Left kidney (tissue), 2 donors: ENCODE results near the gene ADARB1. TPM values are rescaled to one million over a fixed set of nuclear protein-coding genes. Genes with fewer than 3 reads are reported as not detected.

Experiments
- DNase-seq: peaks from one replicate; pipeline ENCODE4 v3.0.0-alpha.2; 2013
- polyA plus RNA-seq: library from polyadenylated mRNA; unstranded; fragments of 120-200 nt; gene quantifications from one replicate; pipeline ENCODE4 v1.2.1, GENCODE V29; 2013; ENCODE audit not compliant: insufficient read length

The ADARB1 gene
- polyA plus RNA-seq, 1 donor = 18.3 TPM

DNA sequence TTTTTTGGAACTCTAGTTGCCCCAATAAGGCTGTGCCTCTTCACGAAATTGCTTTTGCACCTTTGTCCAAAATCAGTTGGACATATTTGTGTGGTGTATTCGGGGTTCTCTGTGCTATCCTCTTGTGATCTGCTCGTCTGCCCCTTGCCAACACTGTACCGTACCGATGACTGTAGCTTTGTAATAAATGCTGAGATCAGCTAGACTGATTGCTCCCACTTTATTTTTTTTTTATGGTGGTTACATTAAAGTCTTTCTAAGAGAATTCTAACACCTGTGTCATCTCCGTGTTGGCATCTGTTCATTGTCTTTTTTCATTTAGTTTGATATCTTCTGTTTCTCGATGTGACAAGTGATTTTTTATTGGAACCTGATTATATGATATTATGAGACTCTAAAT is 94.1 kb downstream of the ADARB1 start:
- no peak for DNase-seq

DNA sequence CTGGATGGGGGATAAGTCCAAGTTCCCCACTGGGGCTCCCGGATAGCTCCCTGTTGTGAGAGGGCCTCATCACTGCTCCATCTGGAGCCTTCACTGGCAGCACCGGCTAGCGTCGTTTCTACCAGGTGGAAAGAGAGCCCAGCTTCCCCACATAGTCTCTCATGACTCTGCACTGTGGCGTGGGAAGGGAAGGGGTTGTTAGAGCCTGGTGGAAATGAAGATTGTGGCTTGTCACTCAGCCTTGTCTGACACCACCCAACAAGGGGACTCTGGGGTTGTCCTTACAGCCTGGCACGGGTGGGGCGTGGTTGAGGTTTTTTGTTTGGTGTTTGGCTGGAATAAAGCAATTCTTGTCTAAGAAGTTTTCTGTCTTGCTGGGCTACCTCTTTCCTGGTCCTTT is 94.6 kb downstream of the ADARB1 start:
- no peak for DNase-seq

GRCh38 chr21:45169682-45170081 is 95.3 kb downstream of the ADARB1 start:
- DNase-seq = no peak

DNA sequence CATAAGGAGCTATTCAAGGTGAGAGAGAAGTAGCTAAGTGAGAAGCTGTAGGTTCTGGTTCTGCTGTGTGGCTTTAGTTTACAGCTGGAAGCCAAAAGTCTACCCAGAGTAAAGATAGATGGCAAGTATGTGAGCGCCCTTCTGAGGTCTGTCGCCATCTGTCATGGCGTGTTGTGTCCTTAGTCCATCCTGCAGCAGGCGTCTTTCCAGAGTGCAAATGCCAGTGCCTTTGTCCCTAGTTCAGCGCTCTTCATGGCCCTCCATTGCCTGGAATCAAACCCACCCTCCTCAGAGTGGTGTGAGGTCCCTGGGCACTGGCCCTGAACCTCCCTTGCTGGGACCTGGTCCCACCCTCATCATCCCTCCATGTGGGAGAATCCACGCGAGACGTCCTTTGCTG is 96.6 kb downstream of the ADARB1 start:
- no peak for DNase-seq

- no peak for DNase-seq
Observed at GRCh38 chr21:45172420-45172819, 98.0 kb downstream of the ADARB1 start.

DNA sequence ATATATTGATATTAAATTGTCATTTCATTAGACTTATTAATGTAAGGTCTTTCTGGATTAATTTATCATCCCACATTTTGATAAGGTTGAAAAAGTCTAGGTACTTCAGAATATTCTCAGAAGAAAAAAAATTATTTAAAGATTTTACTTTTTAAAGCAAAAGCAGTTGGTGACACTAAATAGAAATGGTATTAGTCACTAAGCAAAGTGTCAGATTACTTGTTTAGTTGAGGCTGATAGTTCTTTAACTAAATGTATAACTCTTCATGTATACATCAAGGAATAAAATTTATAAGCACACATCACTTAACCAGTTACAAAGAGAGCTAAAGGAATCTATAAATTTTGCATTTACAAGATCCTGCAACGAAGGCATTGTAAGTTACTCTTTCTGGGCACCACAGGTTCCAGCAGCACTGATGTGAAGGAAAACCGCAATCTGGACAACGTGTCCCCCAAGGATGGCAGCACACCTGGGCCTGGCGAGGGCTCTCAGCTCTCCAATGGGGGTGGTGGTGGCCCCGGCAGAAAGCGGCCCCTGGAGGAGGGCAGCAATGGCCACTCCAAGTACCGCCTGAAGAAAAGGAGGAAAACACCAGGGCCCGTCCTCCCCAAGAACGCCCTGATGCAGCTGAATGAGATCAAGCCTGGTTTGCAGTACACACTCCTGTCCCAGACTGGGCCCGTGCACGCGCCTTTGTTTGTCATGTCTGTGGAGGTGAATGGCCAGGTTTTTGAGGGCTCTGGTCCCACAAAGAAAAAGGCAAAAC is 101.1 kb downstream of the ADARB1 start:
- no peak for DNase-seq

DNA sequence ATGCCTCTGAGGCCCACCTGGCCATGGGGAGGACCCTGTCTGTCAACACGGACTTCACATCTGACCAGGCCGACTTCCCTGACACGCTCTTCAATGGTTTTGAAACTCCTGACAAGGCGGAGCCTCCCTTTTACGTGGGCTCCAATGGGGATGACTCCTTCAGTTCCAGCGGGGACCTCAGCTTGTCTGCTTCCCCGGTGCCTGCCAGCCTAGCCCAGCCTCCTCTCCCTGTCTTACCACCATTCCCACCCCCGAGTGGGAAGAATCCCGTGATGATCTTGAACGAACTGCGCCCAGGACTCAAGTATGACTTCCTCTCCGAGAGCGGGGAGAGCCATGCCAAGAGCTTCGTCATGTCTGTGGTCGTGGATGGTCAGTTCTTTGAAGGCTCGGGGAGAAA is 101.8 kb downstream of the ADARB1 start:
- DNase-seq = no peak

DNA sequence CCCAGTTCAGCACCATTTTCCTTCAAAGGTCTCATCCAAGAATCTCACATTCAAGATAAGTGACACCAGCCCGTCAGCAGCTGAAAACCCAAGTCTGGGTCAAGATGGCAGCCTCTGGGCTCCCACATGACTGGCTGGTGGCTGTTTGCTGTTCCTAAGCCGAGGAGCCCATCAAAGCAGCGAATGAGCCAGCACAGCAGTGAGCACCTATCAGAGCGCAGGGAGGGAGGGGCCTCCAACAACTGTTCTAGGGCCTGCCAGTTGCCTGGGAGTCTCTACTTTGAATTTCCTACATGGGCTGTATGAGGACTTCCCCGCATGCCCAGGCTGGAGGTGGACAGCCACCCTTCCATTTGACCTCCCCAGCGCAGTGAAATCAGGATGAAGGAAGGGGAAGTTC is 102.7 kb downstream of the ADARB1 start:
- DNase-seq = no peak

DNA sequence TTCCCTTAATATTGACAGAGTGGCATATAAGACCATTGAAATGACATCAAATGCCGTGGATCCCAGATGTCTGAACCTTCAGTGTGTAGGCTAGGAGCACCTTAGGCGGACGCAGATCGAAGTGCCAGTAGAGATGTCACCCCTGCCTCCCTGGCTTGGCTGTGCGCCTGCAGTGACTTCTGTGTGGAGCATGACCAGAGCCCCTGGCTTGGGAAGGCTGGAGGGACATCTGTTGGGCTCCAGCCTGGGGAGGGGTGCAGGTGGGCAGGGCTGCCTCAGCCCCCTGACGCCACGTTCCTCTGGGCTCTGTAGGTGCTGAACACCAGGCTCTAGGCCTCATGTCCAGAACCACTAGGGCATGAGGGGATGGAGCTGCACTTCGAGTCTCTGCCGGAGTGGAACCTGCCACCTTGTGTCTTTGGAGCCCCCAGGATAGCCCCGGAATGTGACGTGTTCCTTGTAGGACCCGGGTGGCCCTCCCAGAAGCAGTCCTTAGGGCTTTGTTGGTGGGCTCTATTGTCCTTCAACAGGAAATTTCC is 103.8 kb downstream of the ADARB1 start:
- DNase-seq = no peak

DNA sequence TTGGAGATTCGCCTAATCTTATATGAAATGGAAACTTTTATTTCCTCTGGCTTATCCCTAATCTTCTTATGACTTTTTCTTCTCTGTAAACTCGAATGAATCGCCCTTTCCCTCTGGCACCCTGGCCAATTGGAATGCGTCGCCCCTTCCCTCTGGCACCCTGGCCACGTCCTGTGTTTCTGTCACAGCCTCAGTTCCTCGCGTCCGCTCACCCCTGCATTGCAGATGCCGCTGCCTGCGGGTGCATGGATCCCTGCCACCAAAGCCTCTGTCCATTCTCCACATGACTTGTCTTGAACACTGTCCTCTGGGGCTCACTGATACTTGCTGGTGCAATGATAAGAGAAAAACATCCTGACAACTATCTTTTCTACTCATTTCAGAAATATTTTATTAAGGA is 104.6 kb downstream of the ADARB1 start:
- DNase-seq = no peak

DNA sequence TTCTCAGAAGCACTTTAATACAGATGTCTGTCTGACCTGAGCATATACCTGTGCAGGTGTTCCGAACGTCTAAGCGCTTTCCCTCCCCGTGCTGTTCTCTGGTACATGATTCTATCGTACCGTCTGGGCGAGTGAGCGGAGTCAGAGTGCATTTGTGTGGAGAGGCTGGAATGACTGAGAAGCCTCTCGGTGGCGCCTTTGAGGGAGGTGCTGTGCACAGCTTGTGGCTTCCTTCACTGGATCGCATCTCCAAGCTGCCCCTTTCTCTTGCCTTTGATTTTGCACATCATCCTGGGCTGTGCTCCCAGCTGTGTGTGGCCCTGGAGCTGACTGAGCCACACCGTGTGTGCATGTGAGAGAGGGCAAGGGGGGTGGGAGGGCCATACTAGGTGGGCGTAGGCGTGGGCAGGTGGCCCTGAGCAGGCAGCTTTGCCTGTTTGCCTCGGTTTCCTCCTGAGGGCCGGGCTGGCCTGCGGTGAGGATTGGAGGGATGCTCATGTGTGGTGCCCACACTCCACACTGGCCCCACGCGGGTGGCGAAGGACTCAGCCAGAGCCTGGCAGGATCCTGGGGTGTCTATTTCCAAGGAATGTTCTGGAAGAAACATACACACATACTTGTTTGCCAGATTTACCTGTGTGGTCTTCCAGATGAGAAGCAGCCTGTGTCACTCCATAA is 105.3 kb downstream of the ADARB1 start:
- no peak for DNase-seq

GRCh38 chr21:45180246-45180599 is 105.8 kb downstream of the ADARB1 start:
- DNase-seq = peak; percentile 7

DNA sequence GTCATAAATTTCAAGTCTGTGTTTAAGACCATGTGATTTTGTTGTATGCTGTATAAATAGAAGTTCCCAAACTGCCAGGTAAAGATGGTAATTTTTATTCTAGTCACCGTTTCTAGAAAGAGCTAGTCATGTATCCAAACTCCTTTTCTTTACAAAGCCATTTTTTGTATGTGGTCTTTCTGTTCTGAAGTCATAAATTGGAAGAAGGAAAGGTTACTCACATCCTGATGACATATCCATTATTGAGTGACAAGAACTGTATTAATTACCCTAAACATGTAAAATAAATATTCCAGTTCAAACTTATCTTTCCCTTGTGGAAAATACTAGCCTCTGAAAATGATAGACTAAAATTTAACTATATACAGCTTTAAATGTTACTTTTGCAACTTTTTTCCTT is 108.6 kb downstream of the ADARB1 start:
- DNase-seq = no peak

GRCh38 chr21:45183852-45184251 is 109.5 kb downstream of the ADARB1 start:
- no peak for DNase-seq

DNA sequence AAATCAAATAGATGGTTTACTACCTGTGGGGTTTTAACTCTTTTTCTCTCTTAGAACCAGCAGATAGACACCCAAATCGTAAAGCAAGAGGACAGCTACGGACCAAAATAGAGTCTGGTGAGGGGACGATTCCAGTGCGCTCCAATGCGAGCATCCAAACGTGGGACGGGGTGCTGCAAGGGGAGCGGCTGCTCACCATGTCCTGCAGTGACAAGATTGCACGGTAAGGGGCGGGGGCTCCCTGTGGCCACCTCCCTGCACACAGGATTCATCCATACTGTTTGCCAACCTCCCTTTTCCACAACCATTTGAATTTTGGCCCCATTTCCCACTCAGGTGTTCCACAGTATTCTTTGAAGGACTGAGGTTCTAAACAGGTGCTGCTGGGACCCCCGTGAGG is 110.5 kb downstream of the ADARB1 start:
- DNase-seq = no peak

DNA sequence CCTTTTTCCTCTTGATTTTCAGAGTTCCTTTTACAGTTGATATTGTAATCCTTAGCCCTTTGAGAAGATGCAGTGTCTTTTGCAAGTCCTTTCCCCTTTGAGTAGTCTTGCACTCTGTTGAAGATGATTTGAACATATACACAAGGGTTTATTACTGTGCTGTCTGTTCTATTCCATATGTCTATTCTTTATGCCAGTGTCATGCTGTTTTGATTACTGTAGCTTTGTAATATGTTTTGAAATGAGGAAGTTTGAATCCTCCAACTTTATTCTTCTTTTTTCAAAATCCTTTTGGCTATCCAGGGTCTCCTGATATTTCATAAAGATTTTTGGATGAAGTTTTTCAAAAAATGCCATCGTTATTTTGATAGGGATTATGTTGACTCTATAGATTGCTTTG is 112.3 kb downstream of the ADARB1 start:
- no peak for DNase-seq

GRCh38 chr21:45187646-45188045 is 113.3 kb downstream of the ADARB1 start:
- DNase-seq = no peak

DNA sequence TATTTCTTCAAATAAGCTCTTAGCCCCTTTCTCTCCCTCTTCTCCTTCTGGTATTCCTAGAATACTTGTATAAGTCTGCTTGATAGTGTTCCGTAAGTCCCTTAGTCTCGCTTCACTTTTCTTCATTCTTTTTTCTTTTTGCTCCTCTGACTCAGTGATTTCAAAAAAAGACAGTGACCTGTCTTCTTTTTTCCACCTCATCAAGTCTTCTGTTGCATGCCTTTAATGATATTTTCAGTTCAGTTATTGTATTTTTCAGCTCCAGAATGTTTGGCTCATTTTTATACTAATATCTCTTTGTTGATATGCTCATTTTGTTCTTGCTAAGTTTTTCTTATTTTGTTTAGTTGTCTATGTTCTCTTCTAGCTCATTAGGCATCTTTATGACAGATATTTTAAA is 115.6 kb downstream of the ADARB1 start:
- DNase-seq = no peak

DNA sequence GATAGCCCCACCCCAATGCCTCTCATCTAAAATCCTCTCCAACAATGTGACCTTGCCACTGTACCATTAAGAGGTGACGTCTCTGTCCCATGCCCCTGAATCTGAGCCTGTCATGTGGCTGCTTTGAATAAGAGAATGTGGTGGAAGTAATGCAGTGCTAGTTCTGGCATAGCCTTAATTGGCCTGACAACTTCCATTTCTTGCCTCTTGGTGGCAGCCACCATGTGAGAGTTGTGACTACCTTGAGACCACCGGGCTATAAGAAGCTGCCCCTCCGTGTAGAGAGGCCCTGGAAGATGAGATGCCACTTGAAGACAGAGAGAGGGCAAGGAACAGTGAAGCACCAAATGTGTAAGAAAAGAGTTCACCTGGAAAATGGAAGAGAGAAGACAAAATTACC is 118.0 kb downstream of the ADARB1 start:
- no peak for DNase-seq

DNA sequence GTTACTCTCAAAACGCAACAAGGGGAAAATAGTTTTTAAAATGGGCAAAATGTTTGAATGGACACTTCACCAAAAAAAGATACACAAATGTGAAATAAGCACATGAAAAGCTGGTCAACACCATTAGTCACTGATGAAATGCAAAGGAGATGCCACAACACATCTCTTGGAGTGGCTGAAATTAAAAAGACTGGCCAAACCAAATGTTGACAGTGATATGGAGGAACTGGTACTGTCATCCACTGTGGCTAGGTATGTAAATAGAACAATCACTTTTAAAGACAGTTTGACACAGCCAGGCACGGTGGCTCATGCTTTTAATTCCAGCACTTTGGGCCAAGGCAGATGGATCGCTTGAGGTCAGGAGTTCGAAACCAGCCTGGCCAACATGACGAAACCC is 122.2 kb downstream of the ADARB1 start:
- no peak for DNase-seq

- DNase-seq = no peak
Observed at GRCh38 chr21:45199201-45199600, 124.8 kb downstream of the ADARB1 start.

DNA sequence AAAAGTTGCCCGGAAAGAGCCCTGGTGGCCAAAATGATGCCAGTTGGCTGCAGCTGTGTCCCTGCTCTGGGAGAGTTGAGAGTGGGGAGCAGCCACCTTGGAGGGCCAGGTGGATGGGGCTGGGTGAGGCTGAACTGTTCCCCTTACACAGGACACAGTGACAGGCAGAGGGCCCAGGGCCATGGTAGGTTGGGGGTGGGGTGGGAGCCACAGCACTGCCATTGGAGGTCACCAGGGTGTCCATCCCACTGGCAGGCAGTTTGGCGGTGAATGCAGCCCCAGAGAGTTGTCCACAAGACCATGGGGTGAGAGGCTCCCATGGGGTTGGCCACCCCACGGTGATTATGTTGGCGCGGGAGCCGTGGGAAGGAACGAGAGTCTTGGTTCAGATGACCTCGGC is 125.7 kb downstream of the ADARB1 start:
- DNase-seq = no peak

GRCh38 chr21:45200581-45201296 is 126.4 kb downstream of the ADARB1 start:
- no peak for DNase-seq
